PC-3 (cell line): ENCODE measurements around the gene CMTM3. TPM values are rescaled to one million over a fixed set of nuclear protein-coding genes. Genes with fewer than 3 reads are reported as not detected.

ENCODE experiments used
- ATAC-seq: fragments of 200-7000 bp; cut with Tn5 transposase; 2 replicates; pipeline ENCODE4 v1.9.1; 2020; ENCODE audit warnings: mild to moderate bottlenecking, moderate library complexity
- BruUV-seq: library from RNA; stranded (reverse); fragments of 400-500 nt; replicated peaks from 2 replicates; lab custom pipeline; 2021; lab: Mats Ljungman, UMichigan
- CTCF ChIA-PET: fragments of 300-600 bp; sonication (Branson Sonifier 250); formaldehyde crosslinking; loops from one replicate; lab custom pipeline; 2022; ENCODE audit warnings: antibody characterized with exemption; lab: Charles Lee
- POLR2A ChIA-PET: fragments of 300-600 bp; sonication (Branson Sonifier 250); formaldehyde crosslinking; loops from one replicate; lab custom pipeline; 2022; ENCODE audit warnings: antibody characterized with exemption; ENCODE audit not compliant: unreplicated experiment; lab: Charles Lee
- DNase-seq: peaks from one replicate; pipeline ENCODE4 v3.0.0-alpha.2; 2015
- H2AFZ ChIP-seq: fragments of 300-600 bp; sonication (generic); 2 replicates; pipeline ENCODE4 v1.6.0; 2016; ENCODE audit warnings: antibody characterized with exemption, low read length
- H3F3A ChIP-seq: fragments of 300-600 bp; sonication (generic); one replicate; pipeline ENCODE4 v1.6.0; 2017; ENCODE audit warnings: antibody characterized with exemption, low read length, control low read depth, mild to moderate bottlenecking; ENCODE audit not compliant: unreplicated experiment
- H3K27ac ChIP-seq: fragments of 300-600 bp; sonication (generic); 2 replicates; pipeline ENCODE4 v1.5.1; 2016; ENCODE audit warnings: mild to moderate bottlenecking, low read length
- H3K27me3 ChIP-seq: fragments of 300-600 bp; sonication (generic); 2 replicates; pipeline ENCODE4 v1.6.1; 2016; ENCODE audit warnings: low read length, mixed read lengths
- H3K36me3 ChIP-seq: fragments of 300-600 bp; sonication (generic); 2 replicates; pipeline ENCODE4 v1.6.1; 2016; ENCODE audit warnings: low read depth, mixed run types, low read length, mixed read lengths
- H3K4me1 ChIP-seq: fragments of 300-600 bp; sonication (generic); 2 replicates; pipeline ENCODE4 v1.5.1; 2016; ENCODE audit warnings: low read length; ENCODE audit not compliant: insufficient read depth
- H3K4me2 ChIP-seq: fragments of 300-600 bp; sonication (generic); 2 replicates; pipeline ENCODE4 v1.6.0; 2016; ENCODE audit warnings: low read length
- H3K4me3 ChIP-seq: fragments of 300-600 bp; sonication (generic); 2 replicates; pipeline ENCODE4 v1.5.1; 2016; ENCODE audit warnings: mild to moderate bottlenecking, low read length, mixed read lengths
- H3K79me2 ChIP-seq: fragments of 300-600 bp; sonication (generic); 2 replicates; pipeline ENCODE4 v1.6.1; 2017; ENCODE audit warnings: low read length, mixed read lengths
- H3K9ac ChIP-seq: fragments of 300-600 bp; sonication (generic); 2 replicates; pipeline ENCODE4 v1.6.0; 2016; ENCODE audit warnings: mild to moderate bottlenecking, low read length
- H3K9me2 ChIP-seq: fragments of 300-600 bp; sonication (generic); replicated peaks from 2 replicates; pipeline ENCODE4 v1.6.1; 2016; ENCODE audit warnings: mixed run types, low read length, mixed read lengths
- H3K9me3 ChIP-seq: fragments of 300-600 bp; sonication (generic); 2 replicates; pipeline ENCODE4 v1.6.1; 2016; ENCODE audit warnings: low read length, mixed read lengths
- H4K20me1 ChIP-seq: fragments of 300-600 bp; sonication (generic); 2 replicates; pipeline ENCODE4 v1.6.1; 2016; ENCODE audit warnings: low read length, mixed read lengths
- EZH2 ChIP-seq: fragments of 300-600 bp; sonication (generic); IDR thresholded peaks from one replicate; pipeline ENCODE4 v1.6.1; 2017; ENCODE audit warnings: antibody characterized with exemption, mild to moderate bottlenecking, low read length; ENCODE audit not compliant: unreplicated experiment
- EZH2phosphoT487 ChIP-seq: fragments of 300-600 bp; sonication (generic); IDR thresholded peaks from 2 replicates; pipeline ENCODE4 v1.6.1; 2018; ENCODE audit warnings: mild to moderate bottlenecking, antibody characterized with exemption, low read length, borderline replicate concordance
- intact Hi-C: fragments of 100-400 bp; cut with micrococcal nuclease; formaldehyde crosslinking; loops from 2 replicates; pipeline ENCODE4 v1.9.0; 2023
- total RNA-seq: library from RNA; depleted of rRNA; stranded (reverse); fragments of >200 nt; gene quantifications from 2 replicates; pipeline ENCODE4 v1.2.3, GENCODE V29; 2014
- TF ChIP-seq, protein P1 (sequence below): fragments of 300-600 bp; sonication (generic); conservative IDR thresholded peaks from 2 replicates; pipeline ENCODE4 v1.5.1; 2017; ENCODE audit warnings: antibody characterized with exemption, low read depth, mild to moderate bottlenecking, low read length

CMTM3 gene
- total RNA-seq, 1 experiment from 2014 or later, result 9.5 TPM

DNA sequence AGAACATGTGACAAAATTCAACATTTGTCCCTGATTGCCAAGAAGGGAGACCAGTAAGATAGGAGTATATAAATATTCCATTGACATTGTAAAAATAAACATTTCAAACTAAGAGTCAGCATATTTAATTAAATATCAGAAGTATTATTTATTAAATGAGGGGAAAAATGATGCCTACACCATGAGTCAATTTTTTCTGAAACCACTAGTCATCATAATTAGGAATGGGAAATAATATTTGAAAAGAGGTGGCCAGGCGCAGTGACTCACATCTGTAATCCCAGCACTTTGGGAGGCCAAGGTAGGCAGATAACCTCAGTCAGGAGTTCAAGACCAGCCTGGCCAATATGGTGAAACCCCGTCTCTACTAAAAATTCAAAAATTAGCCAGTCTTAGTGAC lies 36.1 kb upstream of the CMTM3 start:
- no peaks in the 10 kb centered on the region for H3K9me2 ChIP-seq
- no peak overlapping the region for H3K4me3 ChIP-seq
- no peak overlapping the region for H2AFZ ChIP-seq
- ChIA-PET CTCF (no interaction called here), POLR2A (no interaction called here)
- TF ChIP-seq, protein P1, sequence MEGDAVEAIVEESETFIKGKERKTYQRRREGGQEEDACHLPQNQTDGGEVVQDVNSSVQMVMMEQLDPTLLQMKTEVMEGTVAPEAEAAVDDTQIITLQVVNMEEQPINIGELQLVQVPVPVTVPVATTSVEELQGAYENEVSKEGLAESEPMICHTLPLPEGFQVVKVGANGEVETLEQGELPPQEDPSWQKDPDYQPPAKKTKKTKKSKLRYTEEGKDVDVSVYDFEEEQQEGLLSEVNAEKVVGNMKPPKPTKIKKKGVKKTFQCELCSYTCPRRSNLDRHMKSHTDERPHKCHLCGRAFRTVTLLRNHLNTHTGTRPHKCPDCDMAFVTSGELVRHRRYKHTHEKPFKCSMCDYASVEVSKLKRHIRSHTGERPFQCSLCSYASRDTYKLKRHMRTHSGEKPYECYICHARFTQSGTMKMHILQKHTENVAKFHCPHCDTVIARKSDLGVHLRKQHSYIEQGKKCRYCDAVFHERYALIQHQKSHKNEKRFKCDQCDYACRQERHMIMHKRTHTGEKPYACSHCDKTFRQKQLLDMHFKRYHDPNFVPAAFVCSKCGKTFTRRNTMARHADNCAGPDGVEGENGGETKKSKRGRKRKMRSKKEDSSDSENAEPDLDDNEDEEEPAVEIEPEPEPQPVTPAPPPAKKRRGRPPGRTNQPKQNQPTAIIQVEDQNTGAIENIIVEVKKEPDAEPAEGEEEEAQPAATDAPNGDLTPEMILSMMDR, result no peak
- no peak for TF ChIP-seq EZH2
- no peak for TF ChIP-seq EZH2phosphoT487
- H3K27me3 ChIP-seq, result no peaks in the 10 kb centered on the region
- peaks cover 12% of the 10 kb centered on the region for H3K4me1 ChIP-seq
- no peak overlapping the region for H3K27ac ChIP-seq
- ATAC-seq (no peak), DNase-seq (no peak)
- H3F3A ChIP-seq, result no peaks in the 10 kb centered on the region
- BruUV-seq, result no TSS peak
- H4K20me1 ChIP-seq, result no peaks in the 10 kb centered on the region
- no peak overlapping the region for H3K4me2 ChIP-seq
- intact Hi-C loops, result no loop called here
- no peaks in the 10 kb centered on the region for H3K9me3 ChIP-seq
- H3K9ac ChIP-seq, result no peak overlapping the region
- no peaks in the 10 kb centered on the region for H3K79me2 ChIP-seq
- H3K36me3 ChIP-seq, result no peaks in the 10 kb centered on the region

DNA sequence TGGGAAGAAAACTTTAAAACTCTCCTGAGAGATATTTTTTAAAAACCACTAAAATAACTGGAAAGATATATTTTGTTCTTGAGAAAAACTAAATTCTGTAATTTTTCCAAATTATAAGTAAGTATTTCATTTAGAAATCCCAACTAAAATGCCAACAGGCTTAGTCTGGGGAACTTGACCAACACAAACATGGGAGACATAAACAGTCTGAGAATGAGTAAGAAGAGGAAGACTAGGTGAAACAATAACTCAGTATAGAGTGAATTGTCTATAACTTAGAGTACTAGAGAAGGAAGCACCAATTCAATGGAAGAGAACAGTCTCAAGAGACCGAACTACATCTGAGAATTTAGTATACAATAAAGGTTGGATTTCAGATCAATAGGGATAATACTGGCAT lies 35.4 kb upstream of the CMTM3 start:
- DNase-seq (peak; percentile 14), ATAC-seq (no peak)
- H3K9me3 ChIP-seq, result no peaks in the 10 kb centered on the region
- no TSS peak for BruUV-seq
- H3K27ac ChIP-seq, result no peak overlapping the region
- no peak overlapping the region for H3K4me2 ChIP-seq
- no peak overlapping the region for H2AFZ ChIP-seq
- H3K36me3 ChIP-seq, result no peaks in the 10 kb centered on the region
- H3K9me2 ChIP-seq, result no peaks in the 10 kb centered on the region
- H3K79me2 ChIP-seq, result no peaks in the 10 kb centered on the region
- CTCF ChIA-PET, result interaction anchor here (0.6 kb wide), 1 partner anchor 340 kb away, joined by 3 read pairs; no protein-coding TSS in a partner anchor
- H3F3A ChIP-seq, result no peaks in the 10 kb centered on the region
- H3K4me3 ChIP-seq, result no peak overlapping the region
- POLR2A ChIA-PET, result no interaction called here
- H3K27me3 ChIP-seq, result no peaks in the 10 kb centered on the region
- H3K4me1 ChIP-seq, result peaks cover 12% of the 10 kb centered on the region
- H3K9ac ChIP-seq, result no peak overlapping the region
- TF ChIP-seq EZH2, result no peak
- no peaks in the 10 kb centered on the region for H4K20me1 ChIP-seq
- intact Hi-C loops, result no loop called here

DNA sequence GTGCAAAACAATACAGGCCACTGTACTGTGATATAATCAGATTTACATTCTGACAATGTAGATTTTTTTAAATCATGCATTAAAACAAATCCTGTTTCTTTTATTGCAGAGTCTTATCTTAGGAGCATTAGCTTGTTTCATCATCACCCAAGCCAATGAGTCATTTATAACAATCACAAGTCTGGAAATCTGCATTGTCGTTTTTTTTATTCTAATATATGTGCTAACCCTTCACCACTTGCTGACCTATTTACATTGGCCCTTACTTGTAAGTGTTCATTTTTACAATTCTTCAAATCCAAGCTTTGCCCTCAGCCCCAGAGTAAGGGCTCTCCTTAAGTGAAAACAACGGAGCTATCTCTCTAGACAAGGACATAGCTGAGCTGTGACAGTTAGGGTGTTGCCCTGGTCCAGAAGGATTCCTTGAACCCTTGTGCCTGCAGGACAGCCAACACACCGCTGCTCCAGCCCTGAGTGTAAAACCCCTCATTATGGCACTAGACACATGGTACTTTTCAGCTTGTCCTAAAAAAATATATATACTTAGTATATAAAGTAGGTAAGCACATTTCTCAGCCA lies 34.6 kb upstream of the CMTM3 start:
- Histone ChIP-seq H3K79me2 (no peaks in the 10 kb centered on the region), H3K4me2 (no peak overlapping the region), H3K9me2 (no peaks in the 10 kb centered on the region), H3K4me3 (no peak overlapping the region), H3K4me1 (peaks cover 12% of the 10 kb centered on the region), H3K9me3 (no peaks in the 10 kb centered on the region), H3K27ac (no peak overlapping the region), H3K36me3 (no peaks in the 10 kb centered on the region), H3K9ac (no peak overlapping the region), H3K27me3 (no peaks in the 10 kb centered on the region), H3F3A (no peaks in the 10 kb centered on the region), H2AFZ (no peak overlapping the region), H4K20me1 (no peaks in the 10 kb centered on the region)
- CTCF ChIA-PET, result interaction anchor here (0.6 kb wide), 1 partner anchor 339 kb away, joined by 3 read pairs; no protein-coding TSS in a partner anchor
- ATAC-seq, result peak; percentile 20
- BruUV-seq, result no TSS peak
- intact Hi-C loops, result no loop called here
- peak; percentile 39 for DNase-seq
- TF ChIP-seq, protein P1, result no peak
- TF ChIP-seq EZH2phosphoT487 (no peak), EZH2 (no peak)
- POLR2A ChIA-PET, result no interaction called here
